ENCODE data around the gene ASCC1.
"Not testable (repeated sequence)": the region's sequence is repeated elsewhere in the genome, so short reads cannot be mapped to it uniquely, and the experiment has no call there.

ASCC1 gene

GRCh38 chr10:72156223-72156622, 59.9 kb downstream of the ASCC1 start:
- Histone ChIP-seq H3K9me3 (ENCODE audit: control insufficient read depth in 1 of 2, low read length in 2 of 2) (no peaks in the 10 kb centered on the region), H3K27me3 (ENCODE audit: control insufficient read depth in 1 of 2, insufficient read depth in 2 of 2, low read length in 2 of 2) (no peaks in the 10 kb centered on the region), H3K4me1 (ENCODE audit: control insufficient read depth in 1 of 2, insufficient read depth in 2 of 2, low read length in 2 of 2) (no peaks in the 10 kb centered on the region), H3K36me3 (ENCODE audit: control insufficient read depth in 1 of 2, insufficient read depth in 2 of 2, low read length in 2 of 2) (peaks cover under 1 to 3% of the 10 kb centered on the region in 2 donors), H3K9ac (ENCODE audit: low read depth in 1 of 2, low read length in 2 of 2) (no peak overlapping the region), H3K27ac (ENCODE audit: low read depth, low read length) (no peak overlapping the region), H3K4me3 (ENCODE audit: low read depth in 1 of 2, low read length in 2 of 2) (no peak overlapping the region)

GRCh38 chr10:72152286-72152685, 63.8 kb downstream of the ASCC1 start:
- Histone ChIP-seq H3K36me3 (ENCODE audit: control insufficient read depth in 1 of 2, insufficient read depth in 2 of 2, low read length in 2 of 2) (no peaks in the 10 kb centered on the region), H3K9me3 (ENCODE audit: control insufficient read depth in 1 of 2, low read length in 2 of 2) (no peaks in the 10 kb centered on the region), H3K4me3 (ENCODE audit: low read depth in 1 of 2, low read length in 2 of 2) (no peak overlapping the region), H3K27me3 (ENCODE audit: control insufficient read depth in 1 of 2, insufficient read depth in 2 of 2, low read length in 2 of 2) (no peaks in the 10 kb centered on the region), H3K27ac (ENCODE audit: low read depth, low read length) (no peak overlapping the region), H3K9ac (ENCODE audit: low read depth in 1 of 2, low read length in 2 of 2) (no peak overlapping the region), H3K4me1 (ENCODE audit: control insufficient read depth in 1 of 2, insufficient read depth in 2 of 2, low read length in 2 of 2) (no peaks in the 10 kb centered on the region)

- not testable (repeated sequence) for H3K9me3 ChIP-seq (ENCODE audit: control insufficient read depth in 1 of 2, low read length in 2 of 2); H3K36me3 ChIP-seq (ENCODE audit: control insufficient read depth in 1 of 2, insufficient read depth in 2 of 2, low read length in 2 of 2); H3K27me3 ChIP-seq (ENCODE audit: control insufficient read depth in 1 of 2, insufficient read depth in 2 of 2, low read length in 2 of 2); H3K9ac ChIP-seq (ENCODE audit: low read depth in 1 of 2, low read length in 2 of 2); H3K27ac ChIP-seq (ENCODE audit: low read depth, low read length); H3K4me1 ChIP-seq (ENCODE audit: control insufficient read depth in 1 of 2, insufficient read depth in 2 of 2, low read length in 2 of 2); H3K4me3 ChIP-seq (ENCODE audit: low read depth in 1 of 2, low read length in 2 of 2)
These were observed 65.2 kb downstream of the ASCC1 start for GRCh38 chr10:72150746-72151478.

GRCh38 chr10:72147324-72147584, 68.8 kb downstream of the ASCC1 start:
- H3K27ac ChIP-seq (ENCODE audit: low read depth, low read length); H3K36me3 ChIP-seq (ENCODE audit: control insufficient read depth in 1 of 2, insufficient read depth in 2 of 2, low read length in 2 of 2); H3K27me3 ChIP-seq (ENCODE audit: control insufficient read depth in 1 of 2, insufficient read depth in 2 of 2, low read length in 2 of 2); H3K9me3 ChIP-seq (ENCODE audit: control insufficient read depth in 1 of 2, low read length in 2 of 2); H3K4me3 ChIP-seq (ENCODE audit: low read depth in 1 of 2, low read length in 2 of 2); H3K9ac ChIP-seq (ENCODE audit: low read depth in 1 of 2, low read length in 2 of 2); H3K4me1 ChIP-seq (ENCODE audit: control insufficient read depth in 1 of 2, insufficient read depth in 2 of 2, low read length in 2 of 2): not testable (repeated sequence)

GRCh38 chr10:72146559-72147323, 69.3 kb downstream of the ASCC1 start:
- no peaks in the 10 kb centered on the region for H3K36me3 ChIP-seq (ENCODE audit: control insufficient read depth in 1 of 2, insufficient read depth in 2 of 2, low read length in 2 of 2)
- no peak overlapping the region for H3K4me3 ChIP-seq (ENCODE audit: low read depth in 1 of 2, low read length in 2 of 2)
- H3K9me3 ChIP-seq (ENCODE audit: control insufficient read depth in 1 of 2, low read length in 2 of 2): no peaks in the 10 kb centered on the region
- no peak overlapping the region for H3K9ac ChIP-seq (ENCODE audit: low read depth in 1 of 2, low read length in 2 of 2)
- H3K27ac ChIP-seq (ENCODE audit: low read depth, low read length): no peak overlapping the region
- no peaks in the 10 kb centered on the region for H3K27me3 ChIP-seq (ENCODE audit: control insufficient read depth in 1 of 2, insufficient read depth in 2 of 2, low read length in 2 of 2)
- H3K4me1 ChIP-seq (ENCODE audit: control insufficient read depth in 1 of 2, insufficient read depth in 2 of 2, low read length in 2 of 2): no peaks in the 10 kb centered on the region

GRCh38 chr10:72146071-72146470, 70.0 kb downstream of the ASCC1 start:
- Histone ChIP-seq H3K4me1 (ENCODE audit: control insufficient read depth in 1 of 2, insufficient read depth in 2 of 2, low read length in 2 of 2) (no peaks in the 10 kb centered on the region), H3K9me3 (ENCODE audit: control insufficient read depth in 1 of 2, low read length in 2 of 2) (no peaks in the 10 kb centered on the region), H3K27me3 (ENCODE audit: control insufficient read depth in 1 of 2, insufficient read depth in 2 of 2, low read length in 2 of 2) (no peaks in the 10 kb centered on the region), H3K4me3 (ENCODE audit: low read depth in 1 of 2, low read length in 2 of 2) (no peak overlapping the region), H3K36me3 (ENCODE audit: control insufficient read depth in 1 of 2, insufficient read depth in 2 of 2, low read length in 2 of 2) (no peaks in the 10 kb centered on the region), H3K9ac (ENCODE audit: low read depth in 1 of 2, low read length in 2 of 2) (no peak overlapping the region), H3K27ac (ENCODE audit: low read depth, low read length) (no peak overlapping the region)

- Histone ChIP-seq H3K27ac (ENCODE audit: low read depth, low read length) (no peak overlapping the region), H3K4me1 (ENCODE audit: control insufficient read depth in 1 of 2, insufficient read depth in 2 of 2, low read length in 2 of 2) (no peaks in the 10 kb centered on the region), H3K9ac (ENCODE audit: low read depth in 1 of 2, low read length in 2 of 2) (no peak overlapping the region), H3K4me3 (ENCODE audit: low read depth in 1 of 2, low read length in 2 of 2) (no peak overlapping the region), H3K9me3 (ENCODE audit: control insufficient read depth in 1 of 2, low read length in 2 of 2) (no peaks in the 10 kb centered on the region), H3K36me3 (ENCODE audit: control insufficient read depth in 1 of 2, insufficient read depth in 2 of 2, low read length in 2 of 2) (no peaks in the 10 kb centered on the region), H3K27me3 (ENCODE audit: control insufficient read depth in 1 of 2, insufficient read depth in 2 of 2, low read length in 2 of 2) (no peaks in the 10 kb centered on the region)
These were observed 70.4 kb downstream of the ASCC1 start for GRCh38 chr10:72145657-72146056.

GRCh38 chr10:72140850-72141249, 75.2 kb downstream of the ASCC1 start:
- no peak overlapping the region for H3K9ac ChIP-seq (ENCODE audit: low read depth in 1 of 2, low read length in 2 of 2)
- no peaks in the 10 kb centered on the region for H3K9me3 ChIP-seq (ENCODE audit: control insufficient read depth in 1 of 2, low read length in 2 of 2)
- no peaks in the 10 kb centered on the region for H3K4me1 ChIP-seq (ENCODE audit: control insufficient read depth in 1 of 2, insufficient read depth in 2 of 2, low read length in 2 of 2)
- no peak overlapping the region for H3K4me3 ChIP-seq (ENCODE audit: low read depth in 1 of 2, low read length in 2 of 2)
- no peak overlapping the region for H3K27ac ChIP-seq (ENCODE audit: low read depth, low read length)
- H3K27me3 ChIP-seq (ENCODE audit: control insufficient read depth in 1 of 2, insufficient read depth in 2 of 2, low read length in 2 of 2): no peaks in the 10 kb centered on the region
- no peaks in the 10 kb centered on the region for H3K36me3 ChIP-seq (ENCODE audit: control insufficient read depth in 1 of 2, insufficient read depth in 2 of 2, low read length in 2 of 2)

GRCh38 chr10:72140174-72140573, 75.9 kb downstream of the ASCC1 start:
- H3K27me3 ChIP-seq (ENCODE audit: control insufficient read depth in 1 of 2, insufficient read depth in 2 of 2, low read length in 2 of 2): no peaks in the 10 kb centered on the region
- no peak overlapping the region for H3K9ac ChIP-seq (ENCODE audit: low read depth in 1 of 2, low read length in 2 of 2)
- no peak overlapping the region for H3K27ac ChIP-seq (ENCODE audit: low read depth, low read length)
- H3K9me3 ChIP-seq (ENCODE audit: control insufficient read depth in 1 of 2, low read length in 2 of 2): no peaks in the 10 kb centered on the region
- no peaks in the 10 kb centered on the region for H3K36me3 ChIP-seq (ENCODE audit: control insufficient read depth in 1 of 2, insufficient read depth in 2 of 2, low read length in 2 of 2)
- H3K4me1 ChIP-seq (ENCODE audit: control insufficient read depth in 1 of 2, insufficient read depth in 2 of 2, low read length in 2 of 2): no peaks in the 10 kb centered on the region
- H3K4me3 ChIP-seq (ENCODE audit: low read depth in 1 of 2, low read length in 2 of 2): no peak overlapping the region

- Histone ChIP-seq H3K36me3 (ENCODE audit: control insufficient read depth in 1 of 2, insufficient read depth in 2 of 2, low read length in 2 of 2) (no peaks in the 10 kb centered on the region), H3K9ac (ENCODE audit: low read depth in 1 of 2, low read length in 2 of 2) (no peak overlapping the region), H3K27ac (ENCODE audit: low read depth, low read length) (no peak overlapping the region), H3K27me3 (ENCODE audit: control insufficient read depth in 1 of 2, insufficient read depth in 2 of 2, low read length in 2 of 2) (no peaks in the 10 kb centered on the region), H3K9me3 (ENCODE audit: control insufficient read depth in 1 of 2, low read length in 2 of 2) (no peaks in the 10 kb centered on the region), H3K4me3 (ENCODE audit: low read depth in 1 of 2, low read length in 2 of 2) (no peak overlapping the region), H3K4me1 (ENCODE audit: control insufficient read depth in 1 of 2, insufficient read depth in 2 of 2, low read length in 2 of 2) (no peaks in the 10 kb centered on the region)
These were observed 78.5 kb downstream of the ASCC1 start for GRCh38 chr10:72137583-72137982.
